ENCODE results near the gene AKT1.
"Not testable (repeated sequence)": the region's sequence is repeated elsewhere in the genome, so short reads cannot be mapped to it uniquely, and the experiment has no call there.

The AKT1 gene

GRCh38 chr14:104730487-104730886 is 65.1 kb downstream of the AKT1 start:
- Histone ChIP-seq H3K27ac (ENCODE audit: low read depth, low read length) (no peak overlapping the region), H3K79me2 (ENCODE audit: control insufficient read depth, low read length) (no peaks in the 10 kb centered on the region), H3K27me3 (ENCODE audit: control insufficient read depth, low read length) (0 out of 2 replicates have a peak, but pooled peaks cover 7% of the 10 kb centered on the region), H3K4me1 (ENCODE audit: control insufficient read depth, low read length) (no peaks in the 10 kb centered on the region), H3K9me3 (ENCODE audit: control insufficient read depth, insufficient read depth, low read length) (no peaks in the 10 kb centered on the region), H3K4me2 (ENCODE audit: low read length) (no peak overlapping the region), H4K20me1 (ENCODE audit: control insufficient read depth, insufficient read depth, low read depth, low read length) (no peaks in the 10 kb centered on the region), H3K36me3 (ENCODE audit: control insufficient read depth, low read length) (no peaks in the 10 kb centered on the region), H3K4me3 (ENCODE audit: low read length) (no peak overlapping the region), H3F3A (ENCODE audit: control insufficient read depth, insufficient read depth) (no peaks in the 10 kb centered on the region), H3K9me2 (replicated peaks; ENCODE audit: control insufficient read depth, low read length) (no peaks in the 10 kb centered on the region)
- no peak for TF ChIP-seq EZH2phosphoT487 (IDR thresholded peaks at IDR 0.05; ENCODE audit: borderline replicate concordance, low read length)
- no peak for TF ChIP-seq CTCF (IDR thresholded peaks at IDR 0.05; ENCODE audit: low read depth, low read length, poor library complexity, severe bottlenecking)

GRCh38 chr14:104729835-104730181 is 65.7 kb downstream of the AKT1 start:
- H3K27me3 ChIP-seq (ENCODE audit: control insufficient read depth, low read length) = peaks cover 9% of the 10 kb centered on the region
- H3K4me1 ChIP-seq (ENCODE audit: control insufficient read depth, low read length) = no peaks in the 10 kb centered on the region
- no peak for TF ChIP-seq EZH2phosphoT487 (IDR thresholded peaks at IDR 0.05; ENCODE audit: borderline replicate concordance, low read length)
- TF ChIP-seq CTCF (IDR thresholded peaks at IDR 0.05; ENCODE audit: low read depth, low read length, poor library complexity, severe bottlenecking) = no peak
- no peaks in the 10 kb centered on the region for H3K9me3 ChIP-seq (ENCODE audit: control insufficient read depth, insufficient read depth, low read length)
- H4K20me1 ChIP-seq (ENCODE audit: control insufficient read depth, insufficient read depth, low read depth, low read length) = no peaks in the 10 kb centered on the region
- no peaks in the 10 kb centered on the region for H3K79me2 ChIP-seq (ENCODE audit: control insufficient read depth, low read length)
- H3F3A ChIP-seq (ENCODE audit: control insufficient read depth, insufficient read depth) = no peaks in the 10 kb centered on the region
- no peak overlapping the region for H3K27ac ChIP-seq (ENCODE audit: low read depth, low read length)
- no peaks in the 10 kb centered on the region for H3K9me2 ChIP-seq (replicated peaks; ENCODE audit: control insufficient read depth, low read length)
- no peak overlapping the region for H3K4me3 ChIP-seq (ENCODE audit: low read length)
- no peak overlapping the region for H3K4me2 ChIP-seq (ENCODE audit: low read length)
- no peaks in the 10 kb centered on the region for H3K36me3 ChIP-seq (ENCODE audit: control insufficient read depth, low read length)

GRCh38 chr14:104729176-104729834 is 66.2 kb downstream of the AKT1 start:
- not testable (repeated sequence) for H3K4me1 ChIP-seq (ENCODE audit: control insufficient read depth, low read length); H3K79me2 ChIP-seq (ENCODE audit: control insufficient read depth, low read length); H3K9me3 ChIP-seq (ENCODE audit: control insufficient read depth, insufficient read depth, low read length); H3K4me2 ChIP-seq (ENCODE audit: low read length); H3K4me3 ChIP-seq (ENCODE audit: low read length); H3K27ac ChIP-seq (ENCODE audit: low read depth, low read length); H3K9me2 ChIP-seq (replicated peaks; ENCODE audit: control insufficient read depth, low read length); H3F3A ChIP-seq (ENCODE audit: control insufficient read depth, insufficient read depth); H3K36me3 ChIP-seq (ENCODE audit: control insufficient read depth, low read length); H4K20me1 ChIP-seq (ENCODE audit: control insufficient read depth, insufficient read depth, low read depth, low read length)
- peaks cover 14% of the 10 kb centered on the region for H3K27me3 ChIP-seq (ENCODE audit: control insufficient read depth, low read length)

- no peak overlapping the region for H3K4me2 ChIP-seq (ENCODE audit: low read length)
- peaks cover 8% of the 10 kb centered on the region for H3K4me1 ChIP-seq (ENCODE audit: control insufficient read depth, low read length)
- H3K9me3 ChIP-seq (ENCODE audit: control insufficient read depth, insufficient read depth, low read length) = no peaks in the 10 kb centered on the region
- H3F3A ChIP-seq (ENCODE audit: control insufficient read depth, insufficient read depth) = no peaks in the 10 kb centered on the region
- H3K27me3 ChIP-seq (ENCODE audit: control insufficient read depth, low read length) = peaks cover 15% of the 10 kb centered on the region
- no peaks in the 10 kb centered on the region for H3K9me2 ChIP-seq (replicated peaks; ENCODE audit: control insufficient read depth, low read length)
- no peaks in the 10 kb centered on the region for H4K20me1 ChIP-seq (ENCODE audit: control insufficient read depth, insufficient read depth, low read depth, low read length)
- TF ChIP-seq EZH2phosphoT487 (IDR thresholded peaks at IDR 0.05; ENCODE audit: borderline replicate concordance, low read length) (no peak), CTCF (IDR thresholded peaks at IDR 0.05; ENCODE audit: low read depth, low read length, poor library complexity, severe bottlenecking) (no peak)
- no peaks in the 10 kb centered on the region for H3K79me2 ChIP-seq (ENCODE audit: control insufficient read depth, low read length)
- no peaks in the 10 kb centered on the region for H3K36me3 ChIP-seq (ENCODE audit: control insufficient read depth, low read length)
- no peak overlapping the region for H3K27ac ChIP-seq (ENCODE audit: low read depth, low read length)
- H3K4me3 ChIP-seq (ENCODE audit: low read length) = no peak overlapping the region
Measured at GRCh38 chr14:104728631-104729030, 66.9 kb downstream of the AKT1 start.

Data from DOHH2 (cell line).